ENCODE results near the gene SELL.

- TF ChIP-seq ZNF384 (IDR thresholded peaks at IDR 0.05) (no peak), PKNOX1 (IDR thresholded peaks at IDR 0.05) (no peak), FOXM1 (IDR thresholded peaks at IDR 0.05; ENCODE audit: borderline replicate concordance) (no peak), ARNT (IDR thresholded peaks at IDR 0.05) (no peak), FOXA1 (IDR thresholded peaks at IDR 0.05) (no peak), HDGF (IDR thresholded peaks at IDR 0.05; ENCODE audit: borderline replicate concordance) (no peak), SP1 (IDR thresholded peaks at IDR 0.05) (no peak)
Observed at GRCh38 chr1:169651035-169651434, 60.4 kb downstream of the SELL start.
